RWPE2 (cell line): Measurements from ENCODE around the gene MAP3K20.

Experiments used
- ATAC-seq: fragments of 200-7000 bp; cut with Tn5 transposase; 3 replicates; pipeline ENCODE4 v1.9.1; 2021; ENCODE audit warnings: low read depth
- DNase-seq: peaks from one replicate; pipeline ENCODE4 v3.0.0-alpha.2; 2020; ENCODE audit warnings: low spot score
- H3K27ac ChIP-seq: fragments of 450-650 bp; 2 replicates; pipeline ENCODE4 v1.5.1; 2017; ENCODE audit warnings: mild to moderate bottlenecking; ENCODE audit not compliant: poor library complexity, severe bottlenecking
- H3K27me3 ChIP-seq: fragments of 250-450 bp; sonication (Bioruptor Pico); 2 replicates; pipeline ENCODE4 v1.5.1; 2021; ENCODE audit warnings: mild to moderate bottlenecking, moderate library complexity; ENCODE audit not compliant: insufficient read depth, poor library complexity, severe bottlenecking
- H3K36me3 ChIP-seq: fragments of 250-450 bp; sonication (Bioruptor Pico); 2 replicates; pipeline ENCODE4 v1.5.1; 2020; ENCODE audit warnings: low read depth, mild to moderate bottlenecking, moderate library complexity
- H3K4me1 ChIP-seq: fragments of 250-450 bp; sonication (Bioruptor Pico); 2 replicates; pipeline ENCODE4 v1.5.1; 2021; ENCODE audit warnings: mild to moderate bottlenecking, moderate library complexity; ENCODE audit not compliant: insufficient read depth, poor library complexity, severe bottlenecking
- H3K4me3 ChIP-seq: fragments of 250-450 bp; sonication (Bioruptor Pico); 2 replicates; pipeline ENCODE4 v1.5.1; 2021; ENCODE audit warnings: mild to moderate bottlenecking, moderate library complexity; ENCODE audit not compliant: severe bottlenecking
- H3K9me3 ChIP-seq: fragments of 250-450 bp; sonication (Bioruptor Pico); 2 replicates; pipeline ENCODE4 v1.5.1; 2021; ENCODE audit warnings: mild to moderate bottlenecking, moderate library complexity; ENCODE audit not compliant: severe bottlenecking
- CTCF ChIP-seq: fragments of 450-650 bp; IDR thresholded peaks from one replicate; pipeline ENCODE4 v1.5.1; 2017; ENCODE audit warnings: mild to moderate bottlenecking, moderate library complexity; ENCODE audit not compliant: poor library complexity, severe bottlenecking

MAP3K20 gene

GRCh38 chr2:173218326-173219056, 142.8 kb downstream of the MAP3K20 start:
- no peak overlapping the region for H3K4me3 ChIP-seq
- no peaks in the 10 kb centered on the region for H3K27me3 ChIP-seq
- TF ChIP-seq CTCF, result no peak
- no peaks in the 10 kb centered on the region for H3K9me3 ChIP-seq
- peaks cover 20% of the 10 kb centered on the region for H3K36me3 ChIP-seq
- ATAC-seq (no peak), DNase-seq (no peak)
- no peak overlapping the region for H3K27ac ChIP-seq
- peaks cover 12% of the 10 kb centered on the region for H3K4me1 ChIP-seq

- peaks cover 27% of the 10 kb centered on the region for H3K36me3 ChIP-seq
- no peak for TF ChIP-seq CTCF
- H3K4me1 ChIP-seq, result no peaks in the 10 kb centered on the region
Observed at GRCh38 chr2:173221132-173221695, 145.6 kb downstream of the MAP3K20 start.

GRCh38 chr2:173221937-173222594, 146.4 kb downstream of the MAP3K20 start:
- no peak overlapping the region for H3K27ac ChIP-seq
- no peak for DNase-seq
- no peak overlapping the region for H3K4me3 ChIP-seq
- H3K4me1 ChIP-seq, result no peaks in the 10 kb centered on the region
- peaks cover 27% of the 10 kb centered on the region for H3K36me3 ChIP-seq
- no peak for ATAC-seq
- no peaks in the 10 kb centered on the region for H3K27me3 ChIP-seq
- TF ChIP-seq CTCF, result no peak
- no peaks in the 10 kb centered on the region for H3K9me3 ChIP-seq

More at GRCh38 chr2:173221132-173221695, 145.6 kb downstream of the MAP3K20 start:
- Histone ChIP-seq H3K4me3 (no peak overlapping the region), H3K9me3 (no peaks in the 10 kb centered on the region), H3K27ac (no peak overlapping the region), H3K27me3 (no peaks in the 10 kb centered on the region)
- no peak for DNase-seq
- no peak for ATAC-seq

GRCh38 chr2:173223871-173224270, 148.2 kb downstream of the MAP3K20 start:
- Histone ChIP-seq H3K9me3 (no peaks in the 10 kb centered on the region), H3K27ac (no peak overlapping the region), H3K4me1 (no peaks in the 10 kb centered on the region), H3K4me3 (no peak overlapping the region), H3K36me3 (peaks cover 29% of the 10 kb centered on the region), H3K27me3 (no peaks in the 10 kb centered on the region)
- TF ChIP-seq CTCF, result no peak
- DNase-seq (no peak), ATAC-seq (no peak)
